SH-SY5Y (cell line): ENCODE results near the gene VAV2.

Experiments used
- GATA2 ChIP-seq: IDR thresholded peaks from 2 replicates; pipeline ENCODE4 v1.6.1; 2011; ENCODE audit warnings: mild to moderate bottlenecking, low read depth, low read length
- GATA3 ChIP-seq: IDR thresholded peaks from 2 replicates; pipeline ENCODE4 v1.6.1; 2011; ENCODE audit warnings: low read depth, mild to moderate bottlenecking, low read length, moderate library complexity

- TF ChIP-seq GATA2 (no peak), GATA3 (no peak)
Measured at GRCh38 chr9:133958756-133959155, 33.4 kb downstream of the VAV2 start.
